ENCODE results near the gene ARFIP1.
A peak's percentile ranks its signal among the peaks of the same experiment; 100 is the strongest.
"Not testable (repeated sequence)": the region's sequence is repeated elsewhere in the genome, so short reads cannot be mapped to it uniquely, and the experiment has no call there.

ARFIP1 gene

GRCh38 chr4:152765069-152765737 is 14.6 kb upstream of the ARFIP1 start:
- not testable (repeated sequence) for H3K27ac ChIP-seq (ENCODE audit: low read depth, low read length); H3K4me3 ChIP-seq (ENCODE audit: low read depth in 1 of 2, low read length in 2 of 2); H3K9ac ChIP-seq (ENCODE audit: low read depth in 1 of 2, low read length in 2 of 2); H3K4me1 ChIP-seq (ENCODE audit: control insufficient read depth in 1 of 2, insufficient read depth in 2 of 2, low read length in 2 of 2); H3K36me3 ChIP-seq (ENCODE audit: control insufficient read depth in 1 of 2, insufficient read depth in 2 of 2, low read length in 2 of 2); H3K9me3 ChIP-seq (ENCODE audit: control insufficient read depth in 1 of 2, low read length in 2 of 2); H3K27me3 ChIP-seq (ENCODE audit: control insufficient read depth in 1 of 2, insufficient read depth in 2 of 2, low read length in 2 of 2)

DNA sequence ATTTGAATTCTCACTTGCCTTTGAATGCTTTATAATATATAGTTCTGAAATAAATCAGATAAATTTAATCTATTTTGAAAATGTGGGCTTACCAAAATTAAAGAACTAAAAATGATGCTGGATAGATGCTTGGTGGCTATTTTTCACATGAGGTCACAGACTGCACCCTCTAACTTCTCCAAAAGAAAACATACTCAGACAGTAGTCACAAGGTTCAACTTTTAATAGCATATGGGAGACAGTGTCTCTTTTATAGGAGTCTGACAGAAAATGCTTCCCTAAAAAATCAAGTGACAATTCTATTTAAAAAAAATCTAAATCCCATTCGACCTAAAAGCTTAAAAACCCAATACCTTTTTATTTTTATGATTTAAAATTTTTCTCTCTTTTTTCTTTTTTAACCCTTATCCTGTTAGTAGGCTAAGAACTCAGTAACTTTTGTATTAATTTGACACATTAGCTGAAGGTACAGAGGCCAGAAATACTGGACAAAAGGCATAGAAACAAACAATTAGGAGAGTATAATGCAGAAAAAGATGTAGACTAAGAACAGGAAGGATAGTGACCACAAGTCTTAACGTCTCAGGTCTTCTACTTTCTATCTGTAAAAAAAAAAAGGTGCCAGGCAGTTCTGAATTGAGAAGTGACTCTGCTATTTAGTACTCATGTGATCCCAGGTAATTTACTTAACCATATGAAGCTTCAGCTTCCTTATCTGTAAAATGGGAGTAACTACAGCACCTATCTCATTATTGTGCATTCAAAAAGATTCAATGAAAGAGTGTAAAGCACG is 7.8 kb upstream of the ARFIP1 start:
- H3K27ac ChIP-seq (ENCODE audit: low read depth, low read length), result no peak overlapping the region
- H3K27me3 ChIP-seq (ENCODE audit: control insufficient read depth in 1 of 2, insufficient read depth in 2 of 2, low read length in 2 of 2), result no peaks in the 10 kb centered on the region
- H3K4me3 ChIP-seq (ENCODE audit: low read depth in 1 of 2, low read length in 2 of 2), result no peak overlapping the region
- no peaks in the 10 kb centered on the region for H3K4me1 ChIP-seq (ENCODE audit: control insufficient read depth in 1 of 2, insufficient read depth in 2 of 2, low read length in 2 of 2)
- H3K36me3 ChIP-seq (ENCODE audit: control insufficient read depth in 1 of 2, insufficient read depth in 2 of 2, low read length in 2 of 2), result no peaks in the 10 kb centered on the region
- H3K9ac ChIP-seq (ENCODE audit: low read depth in 1 of 2, low read length in 2 of 2), result no peak overlapping the region
- H3K9me3 ChIP-seq (ENCODE audit: control insufficient read depth in 1 of 2, low read length in 2 of 2), result no peaks in the 10 kb centered on the region

DNA sequence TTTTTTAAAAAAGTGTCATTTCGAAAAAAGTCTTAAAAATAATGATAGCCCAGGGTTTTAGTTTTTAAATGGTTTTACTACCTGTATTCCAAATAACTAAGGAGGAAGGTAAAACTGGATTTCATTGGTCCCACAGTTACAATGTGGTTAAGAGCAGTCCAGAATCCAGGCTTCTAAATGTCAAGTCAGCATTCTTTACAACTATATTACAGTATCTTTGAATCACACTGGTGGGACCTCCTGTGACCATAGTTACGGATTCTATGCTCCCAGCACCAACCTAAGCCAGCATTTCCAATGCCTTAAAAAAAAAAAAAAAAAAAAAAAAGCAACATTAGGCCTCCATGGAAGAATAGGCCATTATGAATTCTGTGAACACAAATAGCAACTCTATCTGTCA is 6.4 kb upstream of the ARFIP1 start:
- H3K4me1 ChIP-seq (ENCODE audit: control insufficient read depth in 1 of 2, insufficient read depth in 2 of 2, low read length in 2 of 2), result peaks cover 0 to 2% of the 10 kb centered on the region in 2 donors
- no peak overlapping the region for H3K27ac ChIP-seq (ENCODE audit: low read depth, low read length)
- H3K9ac ChIP-seq (ENCODE audit: low read depth in 1 of 2, low read length in 2 of 2), result no peak overlapping the region
- no peaks in the 10 kb centered on the region for H3K36me3 ChIP-seq (ENCODE audit: control insufficient read depth in 1 of 2, insufficient read depth in 2 of 2, low read length in 2 of 2)
- H3K27me3 ChIP-seq (ENCODE audit: control insufficient read depth in 1 of 2, insufficient read depth in 2 of 2, low read length in 2 of 2), result no peaks in the 10 kb centered on the region
- no peak overlapping the region for H3K4me3 ChIP-seq (ENCODE audit: low read depth in 1 of 2, low read length in 2 of 2)
- no peaks in the 10 kb centered on the region for H3K9me3 ChIP-seq (ENCODE audit: control insufficient read depth in 1 of 2, low read length in 2 of 2)

DNA sequence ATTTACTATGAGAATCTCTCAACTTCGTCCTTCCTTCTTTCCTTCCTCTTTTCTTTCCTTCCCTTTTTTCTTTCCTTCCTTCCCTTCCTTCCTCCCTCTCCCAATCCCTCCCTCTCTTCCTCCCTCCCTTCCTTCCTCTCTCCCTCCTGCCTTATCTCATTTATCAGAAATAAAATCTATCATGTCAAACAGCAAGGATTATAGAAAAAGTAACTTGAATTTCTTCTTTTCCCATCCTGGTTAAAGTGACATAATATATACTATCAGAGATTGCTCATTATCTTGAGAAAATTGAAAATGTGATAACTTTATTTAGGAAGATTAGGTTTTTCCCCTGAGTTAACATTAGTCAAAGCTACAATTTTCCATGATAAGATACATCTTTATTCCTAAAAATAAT is 5.8 kb upstream of the ARFIP1 start:
- H3K27me3 ChIP-seq (ENCODE audit: control insufficient read depth in 1 of 2, insufficient read depth in 2 of 2, low read length in 2 of 2), result no peaks in the 10 kb centered on the region
- H3K4me1 ChIP-seq (ENCODE audit: control insufficient read depth in 1 of 2, insufficient read depth in 2 of 2, low read length in 2 of 2), result peaks cover 4 to 8% of the 10 kb centered on the region in 2 donors
- H3K9ac ChIP-seq (ENCODE audit: low read depth in 1 of 2, low read length in 2 of 2), result no peak overlapping the region
- no peaks in the 10 kb centered on the region for H3K36me3 ChIP-seq (ENCODE audit: control insufficient read depth in 1 of 2, insufficient read depth in 2 of 2, low read length in 2 of 2)
- no peak overlapping the region for H3K4me3 ChIP-seq (ENCODE audit: low read depth in 1 of 2, low read length in 2 of 2)
- no peaks in the 10 kb centered on the region for H3K9me3 ChIP-seq (ENCODE audit: control insufficient read depth in 1 of 2, low read length in 2 of 2)
- H3K27ac ChIP-seq (ENCODE audit: low read depth, low read length), result no peak overlapping the region

- Histone ChIP-seq H3K36me3 (ENCODE audit: control insufficient read depth in 1 of 2, insufficient read depth in 2 of 2, low read length in 2 of 2) (no peaks in the 10 kb centered on the region), H3K4me1 (ENCODE audit: control insufficient read depth in 1 of 2, insufficient read depth in 2 of 2, low read length in 2 of 2) (peaks cover 9 to 10% of the 10 kb centered on the region in 2 donors), H3K9me3 (ENCODE audit: control insufficient read depth in 1 of 2, low read length in 2 of 2) (no peaks in the 10 kb centered on the region), H3K27me3 (ENCODE audit: control insufficient read depth in 1 of 2, insufficient read depth in 2 of 2, low read length in 2 of 2) (no peaks in the 10 kb centered on the region), H3K9ac (ENCODE audit: low read depth in 1 of 2, low read length in 2 of 2) (no peak overlapping the region), H3K27ac (ENCODE audit: low read depth, low read length) (no peak overlapping the region), H3K4me3 (ENCODE audit: low read depth in 1 of 2, low read length in 2 of 2) (no peak overlapping the region)
Observed at GRCh38 chr4:152776352-152776751, 3.4 kb upstream of the ARFIP1 start.

DNA sequence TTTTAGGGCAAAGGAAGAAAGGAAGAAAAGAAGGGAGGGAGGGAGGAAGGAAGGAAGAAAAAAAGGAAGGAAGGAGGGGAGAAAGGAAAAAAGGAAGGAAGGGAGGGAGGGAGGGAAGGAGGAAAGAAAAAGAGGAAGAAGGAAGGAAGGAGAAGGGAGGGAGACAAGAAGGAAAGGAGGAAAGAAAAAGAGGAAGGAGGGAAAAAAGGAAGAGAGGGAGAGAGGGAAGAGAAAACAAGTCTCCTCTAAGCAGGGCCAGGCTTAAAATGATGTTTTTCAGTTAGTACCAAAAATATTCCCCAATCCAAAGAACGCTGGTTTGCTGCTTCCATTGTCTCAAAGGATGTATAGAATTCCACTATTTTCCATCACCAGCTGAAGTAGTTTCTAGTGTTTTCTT is 2.3 kb upstream of the ARFIP1 start:
- peaks cover 15 to 21% of the 10 kb centered on the region in 2 donors for H3K4me1 ChIP-seq (ENCODE audit: control insufficient read depth in 1 of 2, insufficient read depth in 2 of 2, low read length in 2 of 2)
- no peaks in the 10 kb centered on the region for H3K27me3 ChIP-seq (ENCODE audit: control insufficient read depth in 1 of 2, insufficient read depth in 2 of 2, low read length in 2 of 2)
- H3K9ac ChIP-seq (ENCODE audit: low read depth in 1 of 2, low read length in 2 of 2), result no peak overlapping the region
- no peak overlapping the region for H3K4me3 ChIP-seq (ENCODE audit: low read depth in 1 of 2, low read length in 2 of 2)
- H3K27ac ChIP-seq (ENCODE audit: low read depth, low read length), result no peak overlapping the region
- H3K9me3 ChIP-seq (ENCODE audit: control insufficient read depth in 1 of 2, low read length in 2 of 2), result no peaks in the 10 kb centered on the region
- H3K36me3 ChIP-seq (ENCODE audit: control insufficient read depth in 1 of 2, insufficient read depth in 2 of 2, low read length in 2 of 2), result no peaks in the 10 kb centered on the region

GRCh38 chr4:152778656-152779512 is 870 bp upstream of the ARFIP1 start:
- Histone ChIP-seq H3K4me3 (ENCODE audit: low read depth in 1 of 2, low read length in 2 of 2) (peak overlapping the region; percentile 93 to 94), H3K9ac (ENCODE audit: low read depth in 1 of 2, low read length in 2 of 2) (peak overlapping the region; percentile 80 to 82), H3K27ac (ENCODE audit: low read depth, low read length) (peak overlapping the region; percentile 95), H3K9me3 (ENCODE audit: control insufficient read depth in 1 of 2, low read length in 2 of 2) (no peaks in the 10 kb centered on the region), H3K27me3 (ENCODE audit: control insufficient read depth in 1 of 2, insufficient read depth in 2 of 2, low read length in 2 of 2) (no peaks in the 10 kb centered on the region), H3K4me1 (ENCODE audit: control insufficient read depth in 1 of 2, insufficient read depth in 2 of 2, low read length in 2 of 2) (peaks cover 24 to 28% of the 10 kb centered on the region in 2 donors), H3K36me3 (ENCODE audit: control insufficient read depth in 1 of 2, insufficient read depth in 2 of 2, low read length in 2 of 2) (no peaks in the 10 kb centered on the region)

GRCh38 chr4:152780267-152780778 is 569 bp downstream of the ARFIP1 start:
- peak overlapping the region; percentile 95 for H3K27ac ChIP-seq (ENCODE audit: low read depth, low read length)
- peak overlapping the region; percentile 93 to 94 for H3K4me3 ChIP-seq (ENCODE audit: low read depth in 1 of 2, low read length in 2 of 2)
- no peaks in the 10 kb centered on the region for H3K27me3 ChIP-seq (ENCODE audit: control insufficient read depth in 1 of 2, insufficient read depth in 2 of 2, low read length in 2 of 2)
- H3K36me3 ChIP-seq (ENCODE audit: control insufficient read depth in 1 of 2, insufficient read depth in 2 of 2, low read length in 2 of 2), result peaks cover 0 to 2% of the 10 kb centered on the region in 2 donors
- H3K9ac ChIP-seq (ENCODE audit: low read depth in 1 of 2, low read length in 2 of 2), result peak overlapping the region; percentile 76 to 82
- peaks cover 30 to 37% of the 10 kb centered on the region in 2 donors for H3K4me1 ChIP-seq (ENCODE audit: control insufficient read depth in 1 of 2, insufficient read depth in 2 of 2, low read length in 2 of 2)
- H3K9me3 ChIP-seq (ENCODE audit: control insufficient read depth in 1 of 2, low read length in 2 of 2), result no peaks in the 10 kb centered on the region

DNA sequence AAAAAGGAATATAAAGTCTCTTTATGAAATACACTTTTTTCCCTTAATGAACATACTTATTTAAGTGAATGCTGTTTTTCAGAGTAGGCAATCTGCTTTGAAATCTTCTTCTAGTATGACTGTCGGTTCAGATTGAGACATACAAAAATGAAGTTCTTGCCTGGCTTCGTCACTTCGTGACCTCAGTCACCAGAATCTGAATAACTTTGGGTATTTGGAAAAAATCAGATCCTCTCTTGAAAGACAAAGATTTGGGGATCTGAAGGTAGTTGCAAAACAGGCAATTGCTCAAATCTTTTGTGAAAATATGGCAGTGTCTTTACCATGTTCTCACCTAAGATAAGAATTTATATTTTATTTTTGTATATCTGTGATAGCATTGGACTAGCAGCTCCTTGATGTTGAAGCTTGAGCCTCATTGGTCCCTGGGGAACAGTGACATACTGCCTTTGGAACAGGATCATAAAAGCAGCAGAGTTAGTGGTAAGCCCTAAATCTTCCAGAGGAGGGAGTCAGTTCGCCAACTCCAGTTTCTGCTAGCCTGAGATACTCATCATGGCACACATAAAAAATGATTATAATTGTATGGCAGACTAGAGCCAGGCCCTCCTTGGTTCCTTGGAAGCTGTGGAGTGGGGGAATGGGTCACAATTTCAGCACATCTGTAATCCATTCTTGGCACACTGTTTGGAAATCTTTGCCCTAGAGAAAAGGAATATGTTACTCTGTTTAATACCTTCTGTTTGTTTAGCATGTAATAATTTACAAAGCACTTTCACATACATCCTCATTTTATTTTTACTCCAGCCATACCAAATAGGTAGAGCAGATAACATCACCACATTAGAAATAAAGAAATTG is 5.0 kb downstream of the ARFIP1 start:
- Histone ChIP-seq H3K9me3 (ENCODE audit: control insufficient read depth in 1 of 2, low read length in 2 of 2) (no peaks in the 10 kb centered on the region), H3K36me3 (ENCODE audit: control insufficient read depth in 1 of 2, insufficient read depth in 2 of 2, low read length in 2 of 2) (peaks cover 0 to 2% of the 10 kb centered on the region in 2 donors), H3K27me3 (ENCODE audit: control insufficient read depth in 1 of 2, insufficient read depth in 2 of 2, low read length in 2 of 2) (no peaks in the 10 kb centered on the region), H3K4me1 (ENCODE audit: control insufficient read depth in 1 of 2, insufficient read depth in 2 of 2, low read length in 2 of 2) (peaks cover 34 to 41% of the 10 kb centered on the region in 2 donors), H3K4me3 (ENCODE audit: low read depth in 1 of 2, low read length in 2 of 2) (no peak overlapping the region), H3K9ac (ENCODE audit: low read depth in 1 of 2, low read length in 2 of 2) (no peak overlapping the region), H3K27ac (ENCODE audit: low read depth, low read length) (no peak overlapping the region)
